ENCODE results near the gene ARHGEF37. TPM values are rescaled to one million over a fixed set of nuclear protein-coding genes. Genes with fewer than 3 reads are reported as not detected.
"Not testable (repeated sequence)": the region's sequence is repeated elsewhere in the genome, so short reads cannot be mapped to it uniquely, and the experiment has no call there.

The ARHGEF37 gene
- total RNA-seq, 2 donors from 2014 or later = 14.2 to 23.5 TPM

GRCh38 chr5:149657324-149657723, 76.0 kb downstream of the ARHGEF37 start:
- intact Hi-C loops (cut with DNase I, micrococcal nuclease) = no loop called here
- DNase-seq (peak in 1 of 2 donors; percentile 33), ATAC-seq (peak; percentile 75)

DNA sequence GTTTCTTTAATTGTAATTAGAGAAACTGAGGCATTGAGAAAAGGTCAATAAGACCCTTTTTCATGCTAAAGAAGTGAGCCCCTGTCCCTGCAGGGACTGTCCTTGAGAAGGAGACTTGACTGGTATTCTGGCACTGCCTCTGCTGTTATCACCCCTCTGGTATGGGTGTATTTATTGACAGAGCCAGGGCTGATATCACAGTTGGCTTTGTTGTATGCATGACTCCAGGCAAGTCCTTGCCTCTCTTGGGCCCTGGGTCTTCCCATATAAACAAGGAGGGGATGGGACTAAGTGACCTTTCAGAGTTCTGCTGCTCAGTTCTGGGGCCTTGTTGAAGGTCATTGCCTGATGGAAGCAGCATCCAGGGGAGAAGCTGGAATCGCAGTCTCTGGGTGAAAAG, 77.0 kb downstream of the ARHGEF37 start:
- peak; percentile 74 for ATAC-seq
- peak in 1 of 2 donors; percentile 51 for DNase-seq
- intact Hi-C loops (cut with DNase I, micrococcal nuclease) = no loop called here

- DNase-seq (no peak), ATAC-seq (peak; percentile 41)
- intact Hi-C loops (cut with DNase I, micrococcal nuclease) = no loop called here
Observed at GRCh38 chr5:149664083-149664482, 82.8 kb downstream of the ARHGEF37 start.

- peak; percentile 35 for ATAC-seq
- DNase-seq = no peak
- intact Hi-C loops (cut with DNase I, micrococcal nuclease) = no loop called here
Observed at GRCh38 chr5:149664666-149665415, 83.5 kb downstream of the ARHGEF37 start.

GRCh38 chr5:149665416-149666175, 84.3 kb downstream of the ARHGEF37 start:
- intact Hi-C loops (cut with DNase I, micrococcal nuclease) = no loop called here
- DNase-seq (no peak), ATAC-seq (no peak)

- ATAC-seq (peak; percentile 47), DNase-seq (no peak)
- intact Hi-C loops (cut with DNase I, micrococcal nuclease) = no loop called here
Observed at GRCh38 chr5:149666212-149666852, 85.0 kb downstream of the ARHGEF37 start.

- peak in 1 of 2 donors; percentile 52 for DNase-seq
- peak; percentile 50 for ATAC-seq
- intact Hi-C loops (cut with DNase I, micrococcal nuclease) = no loop called here
Observed at GRCh38 chr5:149667084-149667828, 86.0 kb downstream of the ARHGEF37 start.

- intact Hi-C loops (cut with DNase I, micrococcal nuclease) = no loop called here
- no peak for DNase-seq
- no peak for ATAC-seq
Observed at GRCh38 chr5:149667829-149668330, 86.6 kb downstream of the ARHGEF37 start.

DNA sequence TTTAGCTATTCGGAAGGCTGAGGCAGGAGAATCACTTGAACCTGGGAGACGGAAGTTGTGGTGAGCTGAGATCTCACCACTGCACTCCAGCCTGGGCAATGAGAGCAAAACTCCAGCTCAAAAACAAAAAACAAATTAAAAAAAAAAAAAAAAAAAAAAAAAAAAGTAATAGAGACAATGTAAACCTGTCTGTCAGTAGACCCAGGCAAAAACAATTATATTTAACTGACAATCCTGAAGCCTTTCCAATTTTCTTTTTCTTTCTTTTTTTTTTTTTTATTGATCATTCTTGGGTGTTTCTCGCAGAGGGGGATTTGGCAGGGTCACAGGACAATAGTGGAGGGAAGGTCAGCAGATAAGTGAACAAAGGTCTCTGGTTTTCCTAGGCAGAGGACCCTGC, 88.0 kb downstream of the ARHGEF37 start:
- intact Hi-C loops (cut with DNase I, micrococcal nuclease); DNase-seq; ATAC-seq: not testable (repeated sequence)

- intact Hi-C loops (cut with DNase I, micrococcal nuclease) = no loop called here
- peak; percentile 69 to 84 for DNase-seq
- ATAC-seq = peak; percentile 68
Observed at GRCh38 chr5:149671544-149671943, 90.2 kb downstream of the ARHGEF37 start.

DNA sequence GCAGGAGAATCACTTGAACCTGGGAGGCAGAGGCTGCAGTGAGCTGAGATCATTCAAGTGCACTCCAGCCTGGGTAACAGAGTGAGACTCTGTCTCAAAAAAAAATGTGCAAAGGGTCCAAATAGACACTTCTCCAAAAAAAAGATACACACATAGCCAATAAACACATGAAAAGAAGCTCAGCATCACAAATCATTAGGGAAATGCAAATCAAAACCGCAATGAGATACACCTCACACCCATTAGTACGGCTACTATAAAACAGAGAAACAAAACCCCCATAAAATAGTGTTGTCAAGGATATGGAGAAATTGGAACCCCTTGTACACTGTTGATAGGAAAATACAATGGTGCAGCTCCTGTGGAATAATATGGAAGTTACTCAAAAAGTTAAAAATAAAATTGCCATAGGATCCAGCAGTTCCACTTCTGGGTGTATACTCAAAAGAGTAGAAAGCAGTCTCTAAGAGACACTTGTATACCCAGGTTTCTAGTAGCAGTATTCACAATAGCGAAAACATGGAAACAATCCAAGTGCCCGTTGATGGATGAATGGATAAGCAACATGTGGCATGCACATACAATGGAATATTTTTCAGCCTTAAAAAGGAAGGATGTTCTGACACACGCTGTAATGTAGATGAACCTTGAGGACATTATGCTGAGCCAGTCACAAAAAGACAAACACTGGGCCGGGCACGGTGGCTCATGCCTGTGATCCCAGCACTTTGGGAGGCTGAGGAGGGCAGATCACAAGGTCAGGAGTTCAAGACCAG, 91.6 kb downstream of the ARHGEF37 start:
- no peak for ATAC-seq
- no peak for DNase-seq
- intact Hi-C loops (cut with DNase I, micrococcal nuclease) = no loop called here

DNA sequence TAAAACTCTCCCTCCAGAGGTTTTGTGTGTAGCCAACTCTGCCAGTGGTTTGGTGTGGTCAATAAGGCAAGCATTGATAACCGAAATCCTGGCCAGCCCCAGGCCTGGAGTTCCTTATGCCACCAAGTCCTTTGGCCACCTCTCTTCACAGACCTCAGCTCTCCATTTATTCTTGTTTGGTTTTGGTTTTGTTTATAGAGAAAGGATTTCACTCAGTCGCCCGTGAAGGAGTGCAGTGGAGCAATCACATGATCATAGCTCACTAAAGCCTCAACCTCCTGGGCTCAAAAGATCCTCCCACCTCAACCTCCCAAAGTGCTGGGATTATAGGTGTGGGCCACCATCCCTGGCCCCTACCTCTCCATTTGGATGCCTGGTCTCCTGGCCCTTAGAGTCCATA, 93.4 kb downstream of the ARHGEF37 start:
- ATAC-seq (no peak), DNase-seq (no peak)
- intact Hi-C loops (cut with DNase I, micrococcal nuclease) = no loop called here

- DNase-seq (peak; percentile 86 to 96), ATAC-seq (peak; percentile 83)
- intact Hi-C loops (cut with DNase I, micrococcal nuclease) = no loop called here
Observed at GRCh38 chr5:149675610-149676201, 94.4 kb downstream of the ARHGEF37 start.

DNA sequence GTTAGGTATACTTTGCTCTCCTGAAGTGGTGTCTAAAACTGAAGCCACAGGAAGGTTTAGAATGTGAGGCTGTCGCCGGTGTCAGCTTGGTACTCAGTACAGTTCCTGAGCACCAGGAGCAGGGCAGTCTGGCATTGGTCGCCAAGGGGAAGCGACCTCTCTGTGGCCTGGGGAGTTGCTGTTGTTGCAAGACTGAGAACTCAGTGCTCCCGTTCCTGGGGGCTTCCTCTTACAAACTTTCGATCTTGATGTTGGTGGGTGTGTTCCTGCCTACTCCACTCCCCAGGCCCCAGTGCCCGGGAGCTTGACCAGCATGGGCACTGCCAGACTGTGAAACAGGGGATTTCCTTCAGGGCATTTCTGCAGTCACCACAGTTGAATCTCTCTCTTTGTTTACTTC, 96.4 kb downstream of the ARHGEF37 start:
- DNase-seq (peak in 1 of 2 donors; percentile 50), ATAC-seq (no peak)
- intact Hi-C loops (cut with DNase I, micrococcal nuclease) = no loop called here

GRCh38 chr5:149679876-149680809, 98.8 kb downstream of the ARHGEF37 start:
- intact Hi-C loops (cut with DNase I, micrococcal nuclease) = no loop called here
- no peak for ATAC-seq
- DNase-seq = no peak

GRCh38 chr5:149680810-149681221, 99.5 kb downstream of the ARHGEF37 start:
- ATAC-seq = no peak
- intact Hi-C loops (cut with DNase I, micrococcal nuclease) = no loop called here
- peak in 1 of 2 donors; percentile 51 for DNase-seq

DNA sequence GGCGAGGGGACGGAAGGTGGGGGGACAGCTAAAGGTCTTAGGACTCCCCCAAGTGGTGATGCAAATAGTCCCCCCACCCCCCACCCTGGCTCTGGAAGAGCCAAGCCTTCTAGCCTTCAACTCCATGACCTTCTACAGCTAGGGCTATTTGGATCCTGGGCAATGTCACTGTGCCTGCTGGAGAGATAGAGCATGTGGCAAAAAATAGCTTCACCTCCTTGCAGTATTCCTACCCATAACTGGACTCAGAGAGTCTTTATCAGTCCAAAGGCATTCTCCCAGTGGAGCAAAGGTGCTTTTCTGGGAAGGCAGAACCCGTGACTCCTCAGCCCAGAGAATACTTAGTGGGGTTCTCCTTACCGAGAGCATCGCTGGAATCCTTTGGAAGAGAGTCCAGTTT, 100.0 kb downstream of the ARHGEF37 start:
- intact Hi-C loops (cut with DNase I, micrococcal nuclease) = no loop called here
- no peak for ATAC-seq
- DNase-seq = no peak
